ENCODE data around the gene ACVRL1.
A peak's percentile ranks its signal among the peaks of the same experiment; 100 is the strongest.

GRCh38 chr12:51970904-51971646 lies 63.8 kb downstream of the ACVRL1 start:
- no peak for TF ChIP-seq POLR2A (IDR thresholded peaks at IDR 0.05)
- TF ChIP-seq, protein P1, sequence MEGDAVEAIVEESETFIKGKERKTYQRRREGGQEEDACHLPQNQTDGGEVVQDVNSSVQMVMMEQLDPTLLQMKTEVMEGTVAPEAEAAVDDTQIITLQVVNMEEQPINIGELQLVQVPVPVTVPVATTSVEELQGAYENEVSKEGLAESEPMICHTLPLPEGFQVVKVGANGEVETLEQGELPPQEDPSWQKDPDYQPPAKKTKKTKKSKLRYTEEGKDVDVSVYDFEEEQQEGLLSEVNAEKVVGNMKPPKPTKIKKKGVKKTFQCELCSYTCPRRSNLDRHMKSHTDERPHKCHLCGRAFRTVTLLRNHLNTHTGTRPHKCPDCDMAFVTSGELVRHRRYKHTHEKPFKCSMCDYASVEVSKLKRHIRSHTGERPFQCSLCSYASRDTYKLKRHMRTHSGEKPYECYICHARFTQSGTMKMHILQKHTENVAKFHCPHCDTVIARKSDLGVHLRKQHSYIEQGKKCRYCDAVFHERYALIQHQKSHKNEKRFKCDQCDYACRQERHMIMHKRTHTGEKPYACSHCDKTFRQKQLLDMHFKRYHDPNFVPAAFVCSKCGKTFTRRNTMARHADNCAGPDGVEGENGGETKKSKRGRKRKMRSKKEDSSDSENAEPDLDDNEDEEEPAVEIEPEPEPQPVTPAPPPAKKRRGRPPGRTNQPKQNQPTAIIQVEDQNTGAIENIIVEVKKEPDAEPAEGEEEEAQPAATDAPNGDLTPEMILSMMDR (IDR thresholded peaks at IDR 0.05), result peak; percentile 18 to 52

Data from suprapubic skin (tissue), 3 donors.